A204.1 (cell line): Measurements from ENCODE around the gene MEGF6.

Experiments
- FAIRE-seq: peaks from 2 replicates; lab custom pipeline; 2012; peaks lifted over from hg19 to GRCh38; lab: Jason Lieb, UNC

The MEGF6 gene

GRCh38 chr1:3504151-3504821 lies 107.0 kb downstream of the MEGF6 start:
- FAIRE-seq, result no peak

- no peak for FAIRE-seq
Observed at GRCh38 chr1:3503525-3503886, 107.8 kb downstream of the MEGF6 start.

GRCh38 chr1:3502641-3503524 lies 108.4 kb downstream of the MEGF6 start:
- FAIRE-seq, result no peak

- no peak for FAIRE-seq
Observed at GRCh38 chr1:3501856-3502640, 109.3 kb downstream of the MEGF6 start.

- FAIRE-seq, result no peak
Observed at GRCh38 chr1:3501437-3501836, 109.9 kb downstream of the MEGF6 start.

- no peak for FAIRE-seq
Observed at GRCh38 chr1:3500265-3500835, 111.0 kb downstream of the MEGF6 start.

GRCh38 chr1:3499611-3500010 lies 111.7 kb downstream of the MEGF6 start:
- no peak for FAIRE-seq

- FAIRE-seq, result no peak
Observed at GRCh38 chr1:3498986-3499385, 112.3 kb downstream of the MEGF6 start.

GRCh38 chr1:3498246-3498930 lies 112.9 kb downstream of the MEGF6 start:
- FAIRE-seq, result no peak

GRCh38 chr1:3497521-3497920 lies 113.8 kb downstream of the MEGF6 start:
- no peak for FAIRE-seq

- no peak for FAIRE-seq
Observed at GRCh38 chr1:3496916-3497315, 114.4 kb downstream of the MEGF6 start.

GRCh38 chr1:3495776-3496745 lies 115.2 kb downstream of the MEGF6 start:
- FAIRE-seq, result no peak

GRCh38 chr1:3494321-3495308 lies 116.7 kb downstream of the MEGF6 start:
- FAIRE-seq, result no peak

- FAIRE-seq, result no peak
Observed at GRCh38 chr1:3492545-3493246, 118.6 kb downstream of the MEGF6 start.

- no peak for FAIRE-seq
Observed at GRCh38 chr1:3491291-3492246, 119.7 kb downstream of the MEGF6 start.

- no peak for FAIRE-seq
Observed at GRCh38 chr1:3490046-3490745, 121.1 kb downstream of the MEGF6 start.

GRCh38 chr1:3488432-3488831 lies 122.9 kb downstream of the MEGF6 start:
- no peak for FAIRE-seq
